HEK293 (cell line): ENCODE measurements around the gene ZFP3.

Source experiments
- MYNN ChIP-seq: fragments of 450-650 bp; formaldehyde crosslinking; IDR thresholded peaks from 2 replicates; pipeline ENCODE4 v1.5.1; 2016; ENCODE audit warnings: missing biosample characterization, missing genetic modification characterization, borderline replicate concordance
- TF ChIP-seq, protein P1 (sequence below): fragments of 450-650 bp; formaldehyde crosslinking; IDR thresholded peaks from 2 replicates; pipeline ENCODE4 v1.5.1; 2016; ENCODE audit warnings: missing biosample characterization, missing genetic modification characterization
- TF ChIP-seq, protein P2 (sequence below): sonication (generic); formaldehyde crosslinking; IDR thresholded peaks from 2 replicates; pipeline ENCODE4 v1.8.1; 2022; ENCODE audit warnings: mild to moderate bottlenecking, moderate library complexity, missing genetic modification reagents

DNA sequence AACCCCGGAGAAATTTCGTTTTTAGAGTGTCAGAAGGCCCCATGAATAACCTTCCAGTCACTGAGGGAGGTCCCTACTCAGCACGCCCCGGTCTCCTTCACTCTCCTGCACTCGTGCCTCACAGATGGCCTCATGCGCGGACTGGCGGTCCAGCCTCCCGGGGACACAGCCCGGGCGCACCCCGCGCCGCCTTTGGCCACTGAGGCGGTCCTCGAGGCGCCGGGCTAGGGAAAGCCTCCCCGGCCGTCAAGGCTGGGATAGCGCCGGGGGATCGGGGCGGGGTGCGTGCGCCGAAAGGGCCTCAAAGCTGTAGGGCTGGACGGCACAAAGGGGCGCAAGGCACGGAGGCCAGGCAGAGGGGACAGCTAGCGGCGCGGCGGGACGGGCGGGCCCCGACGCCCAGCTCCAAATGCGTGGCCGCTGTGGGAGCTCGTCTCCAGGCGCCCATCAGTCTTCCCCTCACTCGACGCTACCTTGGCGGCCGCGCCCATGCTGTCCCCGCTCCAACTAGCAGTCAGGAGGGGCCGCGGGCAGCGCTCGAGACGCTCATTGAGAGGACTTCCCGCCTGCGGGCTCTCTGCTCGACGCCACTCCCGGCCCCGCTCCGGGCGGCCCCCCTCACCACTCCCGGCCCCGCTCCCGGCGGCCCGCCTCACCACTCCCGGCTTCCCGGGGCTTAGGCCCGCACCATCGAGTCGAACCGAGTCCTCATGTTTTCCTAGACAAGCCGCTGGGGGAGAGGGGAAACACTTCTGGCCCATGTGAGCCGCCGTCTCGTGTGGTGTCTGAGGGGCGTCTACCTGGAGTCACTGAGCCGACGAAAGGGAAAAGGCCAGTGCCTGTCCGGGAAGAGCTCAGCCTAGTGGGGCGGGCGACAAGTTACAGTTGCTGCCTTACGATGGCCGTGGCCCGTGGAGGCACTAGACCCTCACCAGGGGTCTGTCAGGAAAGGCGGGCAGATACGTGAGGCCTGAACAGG lies 37.7 kb downstream of the ZFP3 start, which contains the start of gene USP6:
- TF ChIP-seq, protein P1, sequence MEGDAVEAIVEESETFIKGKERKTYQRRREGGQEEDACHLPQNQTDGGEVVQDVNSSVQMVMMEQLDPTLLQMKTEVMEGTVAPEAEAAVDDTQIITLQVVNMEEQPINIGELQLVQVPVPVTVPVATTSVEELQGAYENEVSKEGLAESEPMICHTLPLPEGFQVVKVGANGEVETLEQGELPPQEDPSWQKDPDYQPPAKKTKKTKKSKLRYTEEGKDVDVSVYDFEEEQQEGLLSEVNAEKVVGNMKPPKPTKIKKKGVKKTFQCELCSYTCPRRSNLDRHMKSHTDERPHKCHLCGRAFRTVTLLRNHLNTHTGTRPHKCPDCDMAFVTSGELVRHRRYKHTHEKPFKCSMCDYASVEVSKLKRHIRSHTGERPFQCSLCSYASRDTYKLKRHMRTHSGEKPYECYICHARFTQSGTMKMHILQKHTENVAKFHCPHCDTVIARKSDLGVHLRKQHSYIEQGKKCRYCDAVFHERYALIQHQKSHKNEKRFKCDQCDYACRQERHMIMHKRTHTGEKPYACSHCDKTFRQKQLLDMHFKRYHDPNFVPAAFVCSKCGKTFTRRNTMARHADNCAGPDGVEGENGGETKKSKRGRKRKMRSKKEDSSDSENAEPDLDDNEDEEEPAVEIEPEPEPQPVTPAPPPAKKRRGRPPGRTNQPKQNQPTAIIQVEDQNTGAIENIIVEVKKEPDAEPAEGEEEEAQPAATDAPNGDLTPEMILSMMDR (tag by site-specific recombination): no peak
- TF ChIP-seq, protein P2, sequence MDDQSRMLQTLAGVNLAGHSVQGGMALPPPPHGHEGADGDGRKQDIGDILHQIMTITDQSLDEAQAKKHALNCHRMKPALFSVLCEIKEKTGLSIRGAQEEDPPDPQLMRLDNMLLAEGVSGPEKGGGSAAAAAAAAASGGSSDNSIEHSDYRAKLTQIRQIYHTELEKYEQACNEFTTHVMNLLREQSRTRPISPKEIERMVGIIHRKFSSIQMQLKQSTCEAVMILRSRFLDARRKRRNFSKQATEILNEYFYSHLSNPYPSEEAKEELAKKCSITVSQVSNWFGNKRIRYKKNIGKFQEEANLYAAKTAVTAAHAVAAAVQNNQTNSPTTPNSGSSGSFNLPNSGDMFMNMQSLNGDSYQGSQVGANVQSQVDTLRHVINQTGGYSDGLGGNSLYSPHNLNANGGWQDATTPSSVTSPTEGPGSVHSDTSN (CRISPR knock-in tag): no peak
- TF ChIP-seq MYNN (tag by site-specific recombination): no peak
